Neuron (in vitro differentiated cells): ENCODE measurements around the gene NLGN1.

Experiments used
- H2AFZ ChIP-seq: one replicate; pipeline ENCODE4 v1.6.1; 2013; ENCODE audit warnings: low read depth, mild to moderate bottlenecking, inconsistent platforms, low read length, moderate library complexity
- H3K27me3 ChIP-seq: one replicate; pipeline ENCODE4 v1.6.1; 2013; ENCODE audit warnings: low read length; ENCODE audit not compliant: insufficient read depth
- H3K36me3 ChIP-seq: one replicate; pipeline ENCODE4 v1.6.1; 2013; ENCODE audit warnings: low read length; ENCODE audit not compliant: insufficient read depth
- H3K4me1 ChIP-seq: one replicate; pipeline ENCODE4 v1.6.1; 2013; ENCODE audit warnings: low read length; ENCODE audit not compliant: insufficient read depth
- H3K4me3 ChIP-seq: 2 replicates; pipeline ENCODE4 v1.5.1; 2013; ENCODE audit warnings: mild to moderate bottlenecking, low read length, moderate library complexity
- H3K9me3 ChIP-seq: one replicate; pipeline ENCODE4 v1.6.1; 2013; ENCODE audit warnings: low read length

NLGN1 gene

DNA sequence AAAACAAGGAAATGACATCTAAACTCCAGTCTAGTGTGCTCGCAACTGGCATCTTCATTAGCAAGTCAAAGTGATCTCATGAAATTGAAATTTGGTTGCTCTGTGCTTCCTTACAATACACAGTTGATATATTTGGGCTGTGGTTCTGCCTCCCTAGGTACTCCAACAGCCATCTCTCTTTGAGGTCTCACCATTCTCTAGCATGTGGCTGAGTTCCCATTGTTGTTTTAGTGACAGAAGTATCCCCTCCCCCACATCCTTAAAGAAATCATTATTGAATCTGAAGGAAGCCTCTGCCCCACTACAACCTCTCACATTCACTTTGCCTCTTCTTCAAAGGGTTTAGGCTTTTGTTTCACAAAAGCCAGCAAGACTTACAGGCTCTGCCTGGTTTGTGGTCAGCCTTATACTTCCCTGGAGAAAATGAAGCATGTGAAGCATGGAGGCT, 516.5 kb downstream of the NLGN1 start:
- Histone ChIP-seq H2AFZ (peak overlapping the region; percentile 72), H3K27me3 (no peaks in the 10 kb centered on the region), H3K9me3 (no peaks in the 10 kb centered on the region), H3K4me3 (peak overlapping the region; percentile 30), H3K36me3 (no peaks in the 10 kb centered on the region), H3K4me1 (peaks cover 46% of the 10 kb centered on the region)

DNA sequence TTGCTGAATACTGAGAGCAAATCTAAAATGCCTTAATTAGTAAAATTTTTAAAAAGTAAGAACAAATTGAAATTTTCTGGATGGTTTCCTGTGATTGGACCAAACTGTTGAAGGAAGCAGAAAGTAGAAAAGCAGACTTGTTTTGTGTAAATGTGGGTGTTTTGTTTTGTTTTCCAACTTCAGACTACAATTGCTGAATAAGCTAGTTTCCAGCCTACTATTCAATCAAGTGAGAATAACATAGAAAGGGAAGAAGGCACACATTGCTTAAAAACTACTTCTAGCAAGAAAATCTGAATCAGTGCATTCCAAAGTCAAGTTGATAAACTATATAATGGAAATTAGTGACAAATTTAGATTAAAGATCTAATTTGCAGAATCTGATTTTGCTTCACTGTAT, 519.3 kb downstream of the NLGN1 start:
- H3K4me1 ChIP-seq: peaks cover 42% of the 10 kb centered on the region
- no peak overlapping the region for H2AFZ ChIP-seq
- H3K27me3 ChIP-seq: no peaks in the 10 kb centered on the region
- no peaks in the 10 kb centered on the region for H3K36me3 ChIP-seq
- no peaks in the 10 kb centered on the region for H3K9me3 ChIP-seq
- H3K4me3 ChIP-seq: no peak overlapping the region

DNA sequence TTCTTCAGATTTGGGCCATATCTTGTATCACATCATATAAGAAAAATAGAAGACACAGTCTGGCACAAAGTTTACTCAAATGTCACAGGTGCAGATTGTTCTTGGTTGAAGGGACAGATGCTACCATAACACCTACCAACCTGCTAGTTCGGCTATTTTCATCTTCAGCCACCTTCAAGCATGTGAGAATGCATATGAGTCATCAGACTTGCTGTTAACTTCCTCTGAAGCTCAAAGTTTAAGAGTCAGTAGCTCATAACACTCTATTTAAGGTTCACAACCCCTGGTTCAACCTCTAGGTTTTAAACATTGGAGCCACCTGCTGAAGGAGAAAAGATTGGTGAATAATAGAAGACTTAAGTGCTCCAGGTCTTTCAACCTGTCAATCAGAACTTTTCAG, 522.8 kb downstream of the NLGN1 start:
- no peak overlapping the region for H2AFZ ChIP-seq
- no peak overlapping the region for H3K4me3 ChIP-seq
- no peaks in the 10 kb centered on the region for H3K27me3 ChIP-seq
- H3K4me1 ChIP-seq: peaks cover 9% of the 10 kb centered on the region
- H3K36me3 ChIP-seq: no peaks in the 10 kb centered on the region
- no peaks in the 10 kb centered on the region for H3K9me3 ChIP-seq

DNA sequence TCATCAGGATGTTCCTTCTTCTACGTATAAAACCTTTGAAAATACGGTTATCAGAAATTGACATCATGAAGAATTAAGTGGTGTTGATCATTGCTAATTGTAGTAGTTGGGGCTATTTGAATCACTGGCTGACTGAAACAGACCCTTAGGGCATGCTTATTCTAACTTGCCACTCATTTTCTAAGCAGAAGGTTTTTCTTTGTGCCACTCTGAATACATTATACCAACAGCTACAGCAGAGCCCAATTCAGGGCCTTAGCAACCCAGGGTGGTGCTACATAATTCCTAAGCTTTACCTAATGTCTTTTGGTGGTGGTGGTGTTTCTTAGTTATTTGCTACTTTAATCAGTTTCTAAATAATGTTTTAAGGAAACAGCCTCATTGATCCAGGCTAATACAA, 524.2 kb downstream of the NLGN1 start:
- H2AFZ ChIP-seq: no peak overlapping the region
- peaks cover 7% of the 10 kb centered on the region for H3K4me1 ChIP-seq
- H3K4me3 ChIP-seq: no peak overlapping the region
- H3K9me3 ChIP-seq: no peaks in the 10 kb centered on the region
- no peaks in the 10 kb centered on the region for H3K27me3 ChIP-seq
- no peaks in the 10 kb centered on the region for H3K36me3 ChIP-seq

DNA sequence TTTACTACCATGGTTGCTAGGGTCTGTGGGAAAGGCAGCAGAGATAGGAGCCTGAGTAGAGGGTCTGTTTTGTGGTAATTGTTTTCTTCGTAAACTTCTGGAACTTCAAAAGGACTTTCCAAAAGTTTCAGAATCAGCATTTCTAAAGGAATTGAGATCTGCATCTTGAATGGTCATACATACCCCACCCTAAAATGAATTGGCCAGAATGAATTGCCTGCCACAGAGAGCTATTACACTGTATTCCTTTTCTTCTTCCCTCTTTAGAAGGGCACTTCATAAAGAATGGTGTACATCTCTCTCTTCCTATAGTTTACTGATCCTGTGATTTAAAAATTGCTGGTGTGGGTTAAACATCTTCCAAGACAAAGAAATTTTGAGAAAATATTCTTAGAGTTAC, 525.7 kb downstream of the NLGN1 start:
- Histone ChIP-seq H3K36me3 (no peaks in the 10 kb centered on the region), H3K9me3 (no peaks in the 10 kb centered on the region), H3K4me3 (no peak overlapping the region), H2AFZ (no peak overlapping the region), H3K27me3 (no peaks in the 10 kb centered on the region), H3K4me1 (peaks cover 7% of the 10 kb centered on the region)

DNA sequence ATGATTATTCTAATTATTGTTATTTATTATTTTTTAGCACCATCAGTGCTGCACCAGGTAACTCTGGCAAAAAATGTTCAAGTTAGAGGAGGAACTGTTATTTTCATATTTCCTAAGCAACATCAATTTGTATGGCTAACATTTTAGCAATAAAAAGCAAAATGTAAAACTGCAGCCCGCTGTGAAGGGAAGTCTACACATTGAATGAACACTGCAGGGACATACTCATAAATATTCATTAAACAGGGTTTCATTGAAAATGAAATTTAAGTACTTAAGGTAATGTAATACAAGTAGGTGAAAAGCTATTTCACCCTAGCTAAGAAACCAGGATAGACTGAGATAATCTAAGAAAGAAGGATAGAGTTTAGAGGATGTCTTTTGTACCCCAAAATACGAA, 532.7 kb downstream of the NLGN1 start:
- H2AFZ ChIP-seq: no peak overlapping the region
- no peaks in the 10 kb centered on the region for H3K36me3 ChIP-seq
- H3K9me3 ChIP-seq: no peaks in the 10 kb centered on the region
- no peaks in the 10 kb centered on the region for H3K27me3 ChIP-seq
- H3K4me1 ChIP-seq: peaks cover 25% of the 10 kb centered on the region
- H3K4me3 ChIP-seq: peak overlapping the region; percentile 13

DNA sequence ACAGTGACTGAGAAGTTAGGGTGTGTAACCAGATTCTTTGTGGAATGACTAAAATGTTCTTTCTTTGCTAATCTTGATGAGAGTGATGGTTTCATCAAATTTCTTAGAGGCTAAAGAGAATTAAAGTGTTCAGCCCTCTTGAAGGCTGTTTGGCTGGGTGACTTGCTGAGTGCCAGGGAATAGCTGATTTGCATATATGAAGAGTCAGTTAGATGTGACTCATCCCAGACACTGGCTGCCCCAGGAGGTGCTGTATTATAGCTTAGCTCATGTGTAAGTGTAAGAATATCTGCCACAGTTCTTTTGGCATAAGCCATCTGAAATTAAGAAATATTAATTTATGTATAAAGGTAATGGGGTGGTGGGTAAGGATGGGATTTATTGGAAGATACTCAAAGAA, 535.1 kb downstream of the NLGN1 start:
- no peaks in the 10 kb centered on the region for H3K36me3 ChIP-seq
- peaks cover 25% of the 10 kb centered on the region for H3K4me1 ChIP-seq
- no peak overlapping the region for H3K4me3 ChIP-seq
- no peaks in the 10 kb centered on the region for H3K27me3 ChIP-seq
- H2AFZ ChIP-seq: no peak overlapping the region
- no peaks in the 10 kb centered on the region for H3K9me3 ChIP-seq

DNA sequence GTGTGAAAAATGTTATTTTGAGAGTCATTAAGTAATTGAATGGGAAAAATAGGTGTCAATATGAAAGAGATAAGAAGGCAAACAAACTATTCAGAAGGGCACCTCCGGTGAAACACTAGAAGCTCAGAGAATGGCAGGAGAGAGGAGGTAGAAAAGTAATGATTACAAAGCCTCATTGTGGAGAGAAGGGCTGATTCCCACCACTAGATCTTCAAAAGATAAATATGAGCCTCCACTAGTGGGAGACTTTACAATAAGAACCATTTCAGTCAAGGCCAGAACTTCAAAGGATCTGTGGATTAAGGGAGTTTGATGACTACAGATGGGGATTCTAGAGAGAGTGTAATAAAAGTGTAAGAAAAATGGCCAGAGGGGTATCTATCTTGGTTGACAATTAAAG, 535.6 kb downstream of the NLGN1 start:
- no peak overlapping the region for H2AFZ ChIP-seq
- no peaks in the 10 kb centered on the region for H3K27me3 ChIP-seq
- peaks cover 25% of the 10 kb centered on the region for H3K4me1 ChIP-seq
- no peaks in the 10 kb centered on the region for H3K36me3 ChIP-seq
- H3K4me3 ChIP-seq: no peak overlapping the region
- no peaks in the 10 kb centered on the region for H3K9me3 ChIP-seq

DNA sequence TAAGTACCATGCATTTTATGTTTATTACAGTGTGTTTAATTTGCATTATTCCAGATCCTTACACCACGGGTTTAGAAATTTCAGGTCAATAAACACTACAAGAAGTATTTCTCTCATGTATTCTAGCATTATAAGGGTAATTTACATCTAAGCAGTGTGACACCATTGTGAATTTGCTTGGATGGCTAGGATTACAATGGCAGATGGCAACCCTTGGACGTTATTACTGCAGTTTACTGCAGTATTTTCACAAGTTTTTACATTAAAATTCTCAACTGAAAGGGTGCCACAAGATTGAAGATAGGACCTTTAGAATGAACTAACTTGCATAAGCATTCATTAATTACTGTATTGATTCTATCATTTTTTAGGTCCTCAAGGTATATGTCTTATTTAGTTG, 538.8 kb downstream of the NLGN1 start:
- peaks cover 12% of the 10 kb centered on the region for H3K4me1 ChIP-seq
- no peak overlapping the region for H3K4me3 ChIP-seq
- no peak overlapping the region for H2AFZ ChIP-seq
- no peaks in the 10 kb centered on the region for H3K9me3 ChIP-seq
- H3K27me3 ChIP-seq: no peaks in the 10 kb centered on the region
- H3K36me3 ChIP-seq: no peaks in the 10 kb centered on the region

DNA sequence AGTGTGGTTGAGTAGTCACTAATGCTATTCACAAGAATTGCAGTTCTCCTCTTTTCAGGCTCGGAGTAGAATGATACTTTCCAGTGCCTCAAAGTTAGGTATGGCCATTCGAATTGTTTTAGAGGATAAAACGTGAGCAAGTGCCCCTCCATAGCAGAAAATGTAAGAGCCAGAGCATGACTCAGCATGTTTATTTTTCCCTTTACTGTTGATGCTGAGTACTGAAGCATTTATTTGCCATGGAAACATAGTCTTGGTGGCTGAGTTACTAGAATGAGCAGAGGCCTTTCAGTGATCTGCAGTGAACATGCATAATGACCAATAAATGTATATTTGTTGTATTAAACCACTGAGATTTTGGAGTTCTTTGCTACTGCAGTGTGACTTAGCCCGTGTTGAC, 540.6 kb downstream of the NLGN1 start:
- Histone ChIP-seq H3K4me1 (peaks cover 2% of the 10 kb centered on the region), H2AFZ (no peak overlapping the region), H3K9me3 (no peaks in the 10 kb centered on the region), H3K4me3 (no peak overlapping the region), H3K36me3 (no peaks in the 10 kb centered on the region), H3K27me3 (no peaks in the 10 kb centered on the region)

DNA sequence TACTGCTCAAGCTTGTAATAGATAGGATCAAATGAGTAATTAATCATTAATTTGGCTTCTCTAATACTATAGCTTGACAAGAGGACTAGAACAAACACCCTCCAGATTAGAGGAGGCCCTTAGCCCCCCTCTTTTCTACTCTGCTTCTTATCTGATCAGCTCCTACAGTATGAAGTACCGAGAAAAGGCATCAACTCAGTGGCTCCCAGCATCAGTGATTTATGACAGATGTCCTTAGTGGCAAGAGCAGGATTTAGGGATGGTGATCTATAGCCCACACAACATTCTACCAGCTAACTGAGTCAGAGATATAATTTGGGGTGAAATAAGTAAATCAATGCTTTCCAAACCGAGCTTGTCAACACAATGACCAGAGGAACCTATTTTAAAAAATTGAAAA, 541.1 kb downstream of the NLGN1 start:
- H3K36me3 ChIP-seq: no peaks in the 10 kb centered on the region
- no peak overlapping the region for H2AFZ ChIP-seq
- no peak overlapping the region for H3K4me3 ChIP-seq
- no peaks in the 10 kb centered on the region for H3K27me3 ChIP-seq
- no peaks in the 10 kb centered on the region for H3K4me1 ChIP-seq
- no peaks in the 10 kb centered on the region for H3K9me3 ChIP-seq

DNA sequence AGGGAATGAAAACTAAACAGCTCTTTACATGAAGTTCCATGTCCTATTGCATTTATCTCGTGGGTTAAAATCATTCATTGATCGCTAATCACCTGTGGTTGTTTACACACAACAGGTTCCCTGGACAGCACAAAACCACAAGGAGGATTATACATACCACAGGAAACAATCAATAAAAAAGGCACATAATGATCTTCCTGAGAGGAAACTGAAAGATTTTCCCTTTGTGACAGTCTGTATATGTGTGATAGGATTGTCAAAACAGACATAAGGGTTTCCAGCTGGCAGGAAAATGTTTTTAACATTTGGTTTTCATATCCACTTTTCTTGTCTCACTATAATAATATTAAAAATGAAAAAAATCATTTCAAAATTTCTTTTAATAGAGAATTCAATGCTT, 541.8 kb downstream of the NLGN1 start:
- Histone ChIP-seq H2AFZ (no peak overlapping the region), H3K4me1 (no peaks in the 10 kb centered on the region), H3K9me3 (no peaks in the 10 kb centered on the region), H3K36me3 (no peaks in the 10 kb centered on the region), H3K4me3 (no peak overlapping the region), H3K27me3 (no peaks in the 10 kb centered on the region)

DNA sequence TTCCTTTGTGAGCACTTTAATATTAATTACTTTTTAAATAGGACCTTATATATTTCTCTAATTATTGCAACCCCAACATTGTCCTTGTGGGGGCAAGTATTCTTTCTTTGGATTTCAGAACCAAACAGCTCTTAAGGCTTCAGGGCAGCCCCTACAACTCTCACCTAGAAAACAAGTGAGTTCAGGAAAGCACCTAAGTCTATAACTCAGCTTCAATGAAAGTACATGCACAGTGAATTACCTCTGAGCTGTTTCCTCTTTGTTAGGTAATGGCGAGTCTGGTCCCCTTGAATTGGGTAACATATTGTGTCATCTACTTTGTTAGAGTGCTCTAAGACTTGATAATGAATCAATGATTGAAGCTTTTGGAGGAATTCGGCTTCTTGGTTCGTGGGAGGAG, 545.7 kb downstream of the NLGN1 start:
- Histone ChIP-seq H3K27me3 (no peaks in the 10 kb centered on the region), H2AFZ (no peak overlapping the region), H3K9me3 (no peaks in the 10 kb centered on the region), H3K4me3 (no peak overlapping the region), H3K4me1 (no peaks in the 10 kb centered on the region), H3K36me3 (no peaks in the 10 kb centered on the region)

DNA sequence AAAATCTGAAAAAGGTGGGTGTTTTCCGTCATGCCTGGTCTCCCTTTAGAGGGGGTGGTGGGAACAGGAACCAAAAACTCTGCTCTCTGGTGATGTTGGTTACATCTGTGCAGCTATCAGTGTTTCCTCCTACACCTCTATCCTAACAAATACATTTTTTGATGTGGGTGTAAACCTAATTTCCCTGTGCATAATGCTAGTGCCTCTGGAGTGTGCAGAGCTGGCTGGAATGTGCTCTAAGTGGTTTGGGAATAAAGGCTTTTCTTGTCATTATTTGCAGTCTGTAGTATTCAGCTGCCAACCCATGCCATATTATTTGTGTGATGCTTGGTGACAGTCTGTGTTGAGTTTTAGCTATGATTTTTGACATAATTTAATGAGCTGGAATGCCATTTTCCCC, 547.6 kb downstream of the NLGN1 start:
- Histone ChIP-seq H3K4me1 (peaks cover 4% of the 10 kb centered on the region), H3K4me3 (no peak overlapping the region)

More for the DNA sequence above, 547.6 kb downstream of the NLGN1 start:
- no peaks in the 10 kb centered on the region for H3K27me3 ChIP-seq
- H3K9me3 ChIP-seq: no peaks in the 10 kb centered on the region
- H2AFZ ChIP-seq: no peak overlapping the region
- no peaks in the 10 kb centered on the region for H3K36me3 ChIP-seq
